Measurements from ENCODE around the gene RAB3D.
"Not testable (repeated sequence)": the region's sequence is repeated elsewhere in the genome, so short reads cannot be mapped to it uniquely, and the experiment has no call there.

Gene RAB3D

DNA sequence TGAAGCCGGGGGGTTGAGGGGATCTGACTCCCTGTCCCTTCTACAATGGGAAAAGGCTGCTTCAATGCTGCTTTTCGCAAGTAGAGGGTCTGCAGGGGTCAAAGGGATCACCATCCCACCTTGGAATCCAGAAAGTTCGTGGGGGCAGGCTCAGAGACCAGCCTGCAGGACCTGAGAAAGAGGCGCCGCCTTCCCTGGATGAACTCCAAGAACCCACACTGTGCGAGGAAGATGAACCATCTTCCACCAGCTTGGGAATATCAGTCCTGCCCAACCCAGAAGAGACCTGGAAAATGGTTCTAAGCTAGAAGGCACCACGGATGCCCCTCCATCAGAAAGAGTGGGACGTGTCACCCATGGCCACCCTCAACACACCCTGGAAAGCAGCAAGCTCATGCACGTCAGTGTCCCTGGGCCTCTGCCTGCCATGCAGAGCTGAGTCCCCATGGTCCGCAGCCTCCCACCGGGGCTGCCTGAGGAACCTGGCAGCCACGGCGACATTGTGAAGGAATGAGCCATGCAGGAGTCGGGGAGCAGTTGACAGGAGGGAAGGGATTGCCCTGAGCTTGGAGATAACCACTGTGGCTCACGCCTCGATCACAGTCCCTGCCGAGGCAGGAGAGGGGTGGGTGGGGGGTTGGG, 14.6 kb downstream of the RAB3D start:
- peaks cover 16% of the 10 kb centered on the region for H3K36me3 Mint-ChIP-seq (ENCODE audit: low read depth)
- H3K27me3 Mint-ChIP-seq (ENCODE audit: low read depth, poor library complexity) = no peaks in the 10 kb centered on the region
- peaks cover 46% of the 10 kb centered on the region for H3K4me1 Mint-ChIP-seq
- no peak for DNase-seq
- peak overlapping the region; percentile 86 for H3K27ac Mint-ChIP-seq
- TF ChIP-seq, protein P1, sequence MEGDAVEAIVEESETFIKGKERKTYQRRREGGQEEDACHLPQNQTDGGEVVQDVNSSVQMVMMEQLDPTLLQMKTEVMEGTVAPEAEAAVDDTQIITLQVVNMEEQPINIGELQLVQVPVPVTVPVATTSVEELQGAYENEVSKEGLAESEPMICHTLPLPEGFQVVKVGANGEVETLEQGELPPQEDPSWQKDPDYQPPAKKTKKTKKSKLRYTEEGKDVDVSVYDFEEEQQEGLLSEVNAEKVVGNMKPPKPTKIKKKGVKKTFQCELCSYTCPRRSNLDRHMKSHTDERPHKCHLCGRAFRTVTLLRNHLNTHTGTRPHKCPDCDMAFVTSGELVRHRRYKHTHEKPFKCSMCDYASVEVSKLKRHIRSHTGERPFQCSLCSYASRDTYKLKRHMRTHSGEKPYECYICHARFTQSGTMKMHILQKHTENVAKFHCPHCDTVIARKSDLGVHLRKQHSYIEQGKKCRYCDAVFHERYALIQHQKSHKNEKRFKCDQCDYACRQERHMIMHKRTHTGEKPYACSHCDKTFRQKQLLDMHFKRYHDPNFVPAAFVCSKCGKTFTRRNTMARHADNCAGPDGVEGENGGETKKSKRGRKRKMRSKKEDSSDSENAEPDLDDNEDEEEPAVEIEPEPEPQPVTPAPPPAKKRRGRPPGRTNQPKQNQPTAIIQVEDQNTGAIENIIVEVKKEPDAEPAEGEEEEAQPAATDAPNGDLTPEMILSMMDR (IDR thresholded peaks at IDR 0.05) = no peak
- H3K4me3 Mint-ChIP-seq = no peak overlapping the region
- H3K9me3 Mint-ChIP-seq = no peaks in the 10 kb centered on the region

DNA sequence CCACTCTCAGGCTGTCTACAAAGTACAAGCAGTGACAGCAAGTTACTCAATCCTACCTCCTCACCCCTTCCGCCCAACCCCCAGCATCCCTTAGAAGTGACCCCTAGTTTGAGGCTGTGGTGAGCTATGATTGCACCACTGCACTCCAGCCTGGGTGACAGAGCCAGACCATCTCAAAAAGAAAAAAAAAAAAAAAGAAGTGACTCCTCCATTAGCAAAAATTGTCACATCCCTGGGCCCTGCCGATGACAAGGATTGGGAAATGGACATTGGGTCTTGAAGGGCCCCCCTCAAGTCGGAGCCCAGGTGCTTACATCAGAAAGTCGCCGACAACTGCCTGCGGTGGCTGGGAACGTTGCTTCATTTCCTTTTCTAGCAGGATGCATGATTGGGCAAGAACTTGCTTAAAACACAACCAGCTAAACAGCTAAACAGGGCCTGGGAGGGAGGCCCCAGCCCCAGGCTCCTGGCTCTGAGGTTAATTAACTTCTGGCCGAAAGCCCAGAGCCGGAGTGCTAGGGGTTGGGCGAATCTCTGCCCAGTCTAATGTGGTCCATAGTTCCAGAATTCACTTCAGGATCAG, 15.3 kb downstream of the RAB3D start:
- TF ChIP-seq, protein P1 (IDR thresholded peaks at IDR 0.05) = no peak
- Mint-ChIP-seq H3K27me3 (ENCODE audit: low read depth, poor library complexity) (no peaks in the 10 kb centered on the region), H3K4me1 (peaks cover 47% of the 10 kb centered on the region), H3K4me3 (no peak overlapping the region), H3K36me3 (ENCODE audit: low read depth) (peaks cover 15% of the 10 kb centered on the region), H3K27ac (peak overlapping the region; percentile 86), H3K9me3 (peaks cover 3% of the 10 kb centered on the region)
- no peak for DNase-seq

DNA sequence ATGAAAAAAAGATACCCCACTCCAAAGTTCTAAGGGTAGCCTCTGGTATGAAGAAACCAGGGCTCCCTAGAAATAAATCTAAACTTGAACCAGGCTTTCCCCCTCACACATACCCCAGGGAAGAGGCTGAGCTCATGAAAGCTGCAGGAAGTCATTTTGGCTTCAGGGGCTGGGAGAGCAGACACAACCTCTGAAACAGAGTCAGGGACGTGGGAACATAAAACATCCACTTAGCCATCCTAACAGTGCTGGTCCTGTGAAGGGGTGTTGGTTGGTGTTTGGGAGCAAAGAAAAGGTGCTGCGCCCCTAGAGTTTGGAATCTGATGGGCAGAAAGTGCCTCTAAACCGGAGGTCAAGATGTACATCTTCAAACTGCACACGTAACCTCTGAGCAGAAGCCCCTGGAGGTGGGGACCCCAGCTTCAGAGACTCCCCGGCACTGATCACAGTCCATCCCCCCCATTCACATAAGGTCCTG, 15.8 kb downstream of the RAB3D start:
- Mint-ChIP-seq H3K9me3 (peaks cover 6% of the 10 kb centered on the region), H3K27ac (peak overlapping the region; percentile 86), H3K4me3 (no peak overlapping the region), H3K27me3 (ENCODE audit: low read depth, poor library complexity) (no peaks in the 10 kb centered on the region), H3K36me3 (ENCODE audit: low read depth) (peaks cover 15% of the 10 kb centered on the region), H3K4me1 (peaks cover 49% of the 10 kb centered on the region)
- TF ChIP-seq, protein P1 (IDR thresholded peaks at IDR 0.05) = no peak
- DNase-seq = no peak

DNA sequence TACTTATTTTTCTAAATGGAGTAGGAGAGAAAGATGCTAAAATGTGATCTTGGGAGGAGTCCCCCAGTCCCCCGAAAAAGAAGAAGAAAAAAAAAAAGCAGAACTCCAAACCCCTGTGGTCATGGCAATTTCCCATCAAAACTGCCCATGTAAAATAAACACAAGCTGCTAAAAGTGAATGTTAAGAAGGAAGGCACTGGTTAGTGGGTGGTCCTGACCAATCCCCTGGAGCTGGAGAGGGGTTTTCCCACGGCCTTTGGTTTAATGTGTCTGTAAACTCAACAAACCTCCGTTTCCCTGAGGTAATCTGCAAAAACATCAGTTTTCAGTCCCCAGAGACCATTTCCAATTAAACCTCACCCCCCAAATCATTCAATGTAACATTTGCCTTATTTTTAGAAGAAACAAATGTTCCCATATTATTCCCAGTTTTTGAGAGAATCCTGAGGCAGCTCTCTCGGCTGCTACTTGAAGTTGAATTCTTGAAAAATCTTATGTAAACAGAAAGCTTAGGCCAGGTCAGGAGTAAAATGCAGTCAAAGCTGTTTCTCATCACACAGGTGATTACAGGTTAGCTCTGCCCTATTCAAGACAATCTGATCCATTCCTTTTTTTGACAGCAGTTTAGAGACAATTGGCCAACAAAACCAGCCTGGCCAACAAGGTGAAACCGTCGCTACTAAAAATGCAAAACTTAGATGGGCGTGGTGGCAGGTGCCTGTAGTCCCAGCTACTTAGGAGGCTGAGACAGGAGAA, 17.0 kb downstream of the RAB3D start:
- peak overlapping the region; percentile 20 for H3K27ac Mint-ChIP-seq
- no peak for DNase-seq

DNA sequence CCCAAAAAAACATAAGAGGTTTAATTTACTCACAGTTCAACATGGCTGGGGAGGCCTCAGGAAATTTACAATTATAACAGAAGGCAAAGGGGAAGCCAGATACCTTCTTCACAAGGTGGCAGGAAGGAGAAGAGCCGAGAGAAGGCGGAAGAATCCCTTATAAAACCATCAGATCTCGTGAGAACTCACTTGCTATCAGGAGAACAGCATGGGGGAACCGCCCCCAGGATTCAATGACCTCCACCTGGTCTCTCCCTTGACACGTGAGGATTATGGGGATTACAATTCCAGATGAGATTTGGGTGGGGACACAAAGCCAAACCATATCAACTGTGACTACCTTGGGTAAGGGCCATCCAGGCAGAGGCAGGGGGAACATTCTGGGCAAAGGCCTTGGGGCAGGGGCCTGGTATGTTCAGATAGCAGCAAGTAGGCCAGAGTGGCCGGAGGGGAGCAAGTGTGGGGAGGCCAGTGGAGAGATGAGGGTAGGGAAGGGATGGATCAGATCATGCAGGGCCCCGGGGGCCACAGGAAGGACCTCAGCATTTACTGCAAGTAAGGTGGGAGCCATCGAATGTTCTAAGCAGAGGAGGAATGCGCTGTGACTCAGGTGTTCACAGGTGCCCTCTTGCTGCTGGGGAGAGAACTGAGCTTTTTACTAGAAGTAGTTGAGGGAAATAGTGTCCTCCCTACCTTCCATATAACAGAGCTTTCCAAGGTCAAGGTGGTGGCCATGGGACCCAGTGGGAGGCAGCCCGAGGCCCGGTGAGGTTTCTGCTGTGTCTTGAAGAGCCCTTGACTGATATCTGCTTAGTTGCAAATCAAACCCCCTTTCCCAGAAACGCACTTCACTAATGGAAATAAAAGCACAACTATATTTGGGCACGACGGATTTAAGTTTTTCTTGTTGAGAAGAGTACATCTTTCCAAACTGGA, 18.0 kb downstream of the RAB3D start:
- peaks cover 49% of the 10 kb centered on the region for H3K4me1 Mint-ChIP-seq
- peaks cover 9% of the 10 kb centered on the region for H3K36me3 Mint-ChIP-seq (ENCODE audit: low read depth)
- H3K27ac Mint-ChIP-seq = peak overlapping the region; percentile 20
- H3K27me3 Mint-ChIP-seq (ENCODE audit: low read depth, poor library complexity) = no peaks in the 10 kb centered on the region
- TF ChIP-seq, protein P1 (IDR thresholded peaks at IDR 0.05) = no peak
- H3K4me3 Mint-ChIP-seq = no peak overlapping the region
- no peak for DNase-seq
- H3K9me3 Mint-ChIP-seq = peaks cover 11% of the 10 kb centered on the region

More for the DNA sequence above, 17.0 kb downstream of the RAB3D start:
- TF ChIP-seq, protein P1 (IDR thresholded peaks at IDR 0.05) = no peak
- Mint-ChIP-seq H3K4me1 (peaks cover 49% of the 10 kb centered on the region), H3K27me3 (ENCODE audit: low read depth, poor library complexity) (no peaks in the 10 kb centered on the region), H3K9me3 (peaks cover 11% of the 10 kb centered on the region), H3K36me3 (ENCODE audit: low read depth) (peaks cover 15% of the 10 kb centered on the region), H3K4me3 (no peak overlapping the region)

DNA sequence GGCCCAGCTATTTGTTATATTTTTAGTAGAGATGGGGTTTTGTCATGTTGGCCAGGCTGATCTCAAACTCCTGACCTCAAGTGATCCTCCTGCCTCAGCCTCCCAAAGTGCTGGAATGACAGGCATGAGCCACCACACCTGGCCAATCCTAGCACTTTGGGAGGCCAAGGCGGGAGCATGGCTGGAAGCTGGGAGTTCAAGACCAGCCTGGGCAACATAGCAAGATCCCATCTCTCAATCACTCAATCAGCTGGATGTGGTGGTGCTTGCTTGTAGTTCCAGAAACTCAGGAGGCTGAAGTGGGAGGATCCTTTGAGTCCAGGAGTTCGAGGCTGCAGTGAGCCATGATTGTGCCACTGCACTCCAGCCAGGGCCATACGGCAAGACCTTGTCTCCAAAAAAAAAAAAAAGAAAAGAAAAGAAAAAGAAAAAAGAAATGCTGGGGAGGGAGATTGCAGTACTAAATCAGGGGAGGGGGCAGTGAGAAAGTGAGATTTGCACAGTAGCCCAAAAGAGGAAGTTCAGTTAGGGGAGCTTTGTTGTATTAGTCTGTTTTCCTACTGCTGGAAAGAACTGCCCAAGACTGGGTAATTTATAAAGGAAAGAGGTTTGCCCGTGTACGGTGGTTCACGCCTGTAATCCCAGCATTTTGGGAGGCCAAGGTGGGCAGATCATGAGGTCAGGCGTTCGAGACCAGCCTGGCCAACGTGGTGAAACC, 19.0 kb downstream of the RAB3D start:
- not testable (repeated sequence) for H3K36me3 Mint-ChIP-seq (ENCODE audit: low read depth); H3K27me3 Mint-ChIP-seq (ENCODE audit: low read depth, poor library complexity); H3K4me3 Mint-ChIP-seq; H3K27ac Mint-ChIP-seq; DNase-seq
- Mint-ChIP-seq H3K4me1 (peaks cover 49% of the 10 kb centered on the region), H3K9me3 (peaks cover 11% of the 10 kb centered on the region)
